ENCODE data around the gene PDE8B.

GRCh38 chr5:77354454-77354853, 144.0 kb downstream of the PDE8B start:
- TF ChIP-seq EZH2phosphoT487 (IDR thresholded peaks at IDR 0.05; ENCODE audit: low read depth) (no peak), CTCF (IDR thresholded peaks at IDR 0.05; ENCODE audit: low read depth, low read length) (no peak)
